Gastrocnemius medialis (tissue), 4 donors: Measurements from ENCODE around the gene VAT1.

Source experiments
- CTCF ChIP-seq, 5 experiments: fragments of 450-650 bp in 3 of 5; fragments of 200-600 bp in 2 of 5; sonication (generic) in 2 of 5; IDR thresholded peaks in 4 of 5; conservative IDR thresholded peaks in 1 of 5; 1 replicate in 4 of 5; 2 replicates in 1 of 5; pipeline ENCODE4 v1.5.1; 2016 to 2019; ENCODE audit warnings: antibody characterized with exemption in 5 of 5, mild to moderate bottlenecking in 3 of 5, moderate library complexity in 3 of 5
- POLR2A ChIP-seq, 2 donors: fragments of 450-650 bp; IDR thresholded peaks; one replicate each; pipeline ENCODE4 v1.6.1; 2017; ENCODE audit warnings: antibody characterized with exemption in 2 of 2, mild to moderate bottlenecking in 2 of 2, moderate library complexity in 2 of 2

- TF ChIP-seq CTCF (IDR thresholded peaks at IDR 0.05 in 4 of 5, conservative IDR thresholded peaks at IDR 0.05 in 1 of 5): peak; percentile 54 to 70 (median 65)
- peak; percentile 27 to 36 for TF ChIP-seq POLR2A (IDR thresholded peaks at IDR 0.05)
Measured at GRCh38 chr17:43024407-43025289, 2.5 kb upstream of the VAT1 start, which contains the start of gene RND2.
